ENCODE measurements around the gene EPG5.

EPG5 gene

DNA sequence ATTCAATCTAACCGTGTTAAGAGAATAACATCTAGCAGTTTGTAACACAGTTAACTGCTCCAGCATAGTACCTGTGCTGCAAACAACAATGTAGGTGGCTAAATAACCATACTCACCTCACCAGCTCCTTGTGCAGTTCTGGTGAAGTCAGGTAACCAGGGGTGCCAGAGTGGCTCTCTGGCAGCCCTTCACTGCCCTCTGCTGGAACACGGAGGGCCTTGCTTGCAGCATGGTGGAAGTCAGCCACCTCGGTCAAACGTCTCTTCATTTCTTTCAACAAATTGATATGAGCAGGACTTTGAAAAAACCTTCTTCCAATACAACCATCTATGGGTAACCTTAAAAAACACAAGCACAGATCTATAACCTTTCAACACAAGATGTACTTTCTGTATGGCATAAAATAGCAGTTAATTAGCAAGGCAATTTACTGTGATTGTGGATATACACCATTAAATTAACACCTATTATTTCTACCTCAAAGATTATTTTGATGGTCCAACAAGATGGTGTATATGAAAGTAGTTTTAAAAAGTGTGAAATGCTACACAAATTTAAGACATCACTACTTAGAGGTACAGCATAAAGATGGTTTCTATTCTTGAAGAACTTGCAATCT is 56.6 kb downstream of the EPG5 start:
- DNase-seq, result no peak

- DNase-seq, result no peak
Observed at GRCh38 chr18:45901654-45902210, 65.4 kb downstream of the EPG5 start.

GRCh38 chr18:45900623-45901022 is 66.5 kb downstream of the EPG5 start:
- DNase-seq, result no peak

GRCh38 chr18:45896991-45897390 is 70.1 kb downstream of the EPG5 start:
- no peak for DNase-seq

DNA sequence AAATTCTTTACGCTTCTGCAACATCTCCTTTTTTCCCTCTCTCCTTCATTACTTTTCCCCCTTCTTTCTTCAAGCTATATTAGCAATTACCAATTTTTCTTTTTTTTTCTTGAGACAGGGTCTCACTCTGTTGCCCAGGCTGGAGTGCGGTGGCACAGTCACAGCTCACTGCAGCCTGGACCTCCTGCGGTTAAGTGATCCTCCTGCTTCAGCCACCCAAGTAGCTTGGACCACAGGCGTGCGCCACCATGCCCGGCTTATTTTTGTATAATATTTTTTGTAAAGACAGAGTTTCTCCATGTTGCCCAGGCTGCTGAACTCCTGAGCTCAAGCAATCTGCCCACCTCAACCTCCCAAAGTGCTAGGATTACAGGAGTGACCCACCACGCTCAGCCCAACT is 70.7 kb downstream of the EPG5 start:
- no peak for DNase-seq

DNA sequence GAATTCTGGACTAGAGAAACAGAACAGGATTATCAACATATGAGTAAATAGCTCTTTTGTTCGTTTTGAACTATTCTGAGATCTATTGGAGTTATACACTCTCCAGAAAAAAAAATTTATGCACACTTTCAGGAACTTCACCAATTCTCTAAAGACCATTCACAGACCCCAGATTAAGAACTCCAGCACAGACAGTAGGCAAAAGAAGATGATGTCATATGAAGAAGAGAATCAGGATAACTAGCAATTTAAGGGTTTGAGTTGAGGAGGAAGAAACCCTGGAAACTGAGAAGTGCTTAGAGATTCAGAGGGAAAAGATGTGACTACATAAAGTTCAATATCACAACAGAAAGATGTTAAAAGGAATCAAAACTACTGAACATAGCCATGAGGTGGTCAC is 71.8 kb downstream of the EPG5 start:
- no peak for DNase-seq

- DNase-seq, result no peak
Observed at GRCh38 chr18:45894818-45895217, 72.3 kb downstream of the EPG5 start.

GRCh38 chr18:45891806-45892205 is 75.3 kb downstream of the EPG5 start:
- no peak for DNase-seq

- DNase-seq, result no peak
Observed at GRCh38 chr18:45890606-45891005, 76.5 kb downstream of the EPG5 start.

- no peak for DNase-seq
Observed at GRCh38 chr18:45889419-45890064, 77.6 kb downstream of the EPG5 start.

DNA sequence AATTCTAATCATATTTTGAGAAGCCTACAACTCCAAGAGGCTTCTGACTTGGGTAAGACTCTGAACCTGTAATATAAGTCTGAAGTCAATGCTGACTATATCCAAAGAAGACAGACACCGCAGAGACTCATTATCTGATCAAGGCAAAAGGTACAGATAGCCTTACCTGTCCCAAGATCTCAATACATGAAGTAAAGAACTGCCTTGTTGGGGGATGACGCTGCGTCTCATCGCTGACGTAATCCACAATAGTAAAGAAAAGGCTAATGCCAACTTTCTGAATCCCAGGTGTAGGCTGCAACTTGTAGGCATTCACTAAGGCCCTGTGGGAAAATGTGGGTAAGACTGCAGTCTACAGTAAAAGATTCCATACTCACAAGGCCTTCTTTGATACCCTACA is 79.5 kb downstream of the EPG5 start:
- DNase-seq, result no peak

DNA sequence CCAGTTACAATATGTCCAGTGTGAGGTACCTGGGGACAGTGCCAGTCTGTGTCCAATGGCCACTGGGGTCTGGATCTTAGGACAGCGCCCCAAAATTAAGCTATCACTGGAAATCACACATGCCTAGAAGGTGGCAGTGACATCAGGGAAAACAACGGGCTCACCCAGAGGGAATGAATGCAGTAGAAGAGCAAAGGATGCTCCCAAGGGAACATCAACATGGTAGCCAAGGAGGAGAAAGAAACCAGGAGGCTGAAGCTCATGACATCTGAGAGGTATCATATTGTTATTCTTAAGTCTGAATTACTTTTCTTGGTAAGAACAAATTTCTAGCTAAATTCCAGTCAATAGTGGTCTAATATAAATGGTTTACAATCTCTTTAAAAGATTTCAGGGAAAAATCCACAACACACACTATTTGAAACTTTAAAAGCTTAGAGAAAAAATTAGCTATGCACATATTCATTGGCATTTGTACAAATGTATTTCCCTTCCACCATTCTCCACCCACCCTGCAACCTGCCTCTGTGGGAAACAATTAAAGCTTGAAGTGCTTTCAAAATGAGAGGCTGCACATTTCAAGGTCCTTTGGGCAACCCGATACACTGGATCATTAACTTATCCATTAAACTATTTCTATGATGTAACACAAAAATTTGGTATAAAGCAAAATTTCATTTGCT is 86.1 kb downstream of the EPG5 start:
- DNase-seq, result no peak

GRCh38 chr18:45879681-45880655 is 87.2 kb downstream of the EPG5 start:
- DNase-seq, result no peak

DNA sequence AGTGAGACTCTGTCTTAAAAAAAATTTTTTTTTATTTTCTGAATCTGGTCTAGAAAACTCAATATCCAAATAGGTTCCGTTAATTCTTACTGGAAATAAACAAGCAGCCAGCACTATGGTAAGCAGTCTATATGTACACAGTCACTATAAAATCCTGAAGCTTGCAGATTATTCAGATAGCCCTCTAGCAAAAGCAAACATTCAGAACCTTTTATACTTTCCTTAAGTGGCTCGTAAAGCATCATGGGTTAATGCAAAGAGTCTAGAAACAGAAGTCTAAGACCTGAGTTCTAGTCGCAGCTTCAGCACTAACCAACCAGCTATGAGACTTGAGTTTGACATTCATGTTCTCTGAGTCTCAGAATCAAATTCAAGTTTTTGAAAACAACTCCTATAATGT is 89.7 kb downstream of the EPG5 start:
- no peak for DNase-seq

- no peak for DNase-seq
Observed at GRCh38 chr18:45876161-45876560, 91.0 kb downstream of the EPG5 start.

GRCh38 chr18:45874491-45875184 is 92.5 kb downstream of the EPG5 start:
- DNase-seq, result no peak

DNA sequence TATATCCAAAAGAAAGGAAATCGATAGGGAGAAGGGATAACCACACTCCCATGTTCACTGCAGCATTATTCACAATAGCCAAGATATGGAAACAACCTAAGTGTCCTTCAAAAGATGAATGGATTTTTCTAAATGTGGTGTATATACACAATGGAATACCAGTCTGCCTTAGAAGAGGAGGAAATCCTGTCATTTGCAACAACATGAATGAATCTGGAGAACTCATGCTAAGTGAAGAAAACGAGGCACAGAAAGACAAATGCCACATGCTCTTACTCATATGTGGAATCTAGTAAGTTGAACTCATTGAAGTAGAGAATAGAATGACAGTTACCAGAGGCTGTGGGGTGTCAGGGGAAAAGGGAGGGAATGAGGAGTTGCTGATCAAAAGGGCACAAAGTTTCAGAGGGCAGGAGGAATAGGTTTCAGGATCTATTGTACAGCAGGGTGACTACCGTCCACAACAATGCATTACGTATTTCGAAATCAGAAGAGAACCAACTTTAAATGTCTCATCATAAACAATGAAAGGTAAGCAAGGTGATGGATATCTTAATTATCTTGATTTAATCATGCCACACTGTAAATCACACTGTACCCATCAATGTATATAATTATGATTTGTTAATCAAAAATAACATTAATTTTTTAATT is 95.6 kb downstream of the EPG5 start:
- no peak for DNase-seq

DNA sequence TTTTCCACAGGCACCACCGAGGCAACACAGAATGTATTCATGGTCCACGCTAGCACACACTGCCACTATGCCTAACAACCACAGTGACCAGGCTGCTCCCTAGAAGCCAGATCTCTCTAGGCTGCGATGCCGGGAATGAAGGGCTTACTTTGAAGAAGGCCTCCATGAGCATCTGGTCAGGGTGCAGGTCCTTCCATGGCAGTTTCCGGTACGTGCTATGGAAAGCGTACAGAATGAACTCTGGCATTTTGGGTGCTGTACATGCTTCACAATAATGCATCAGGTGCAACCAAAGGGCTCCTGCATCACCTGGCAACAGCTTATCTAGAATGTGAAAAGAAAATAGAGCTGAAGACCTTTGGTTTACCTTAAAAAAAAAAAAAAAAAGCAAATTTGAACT is 96.7 kb downstream of the EPG5 start:
- no peak for DNase-seq

GRCh38 chr18:45865466-45865865 is 101.7 kb downstream of the EPG5 start:
- no peak for DNase-seq

DNA sequence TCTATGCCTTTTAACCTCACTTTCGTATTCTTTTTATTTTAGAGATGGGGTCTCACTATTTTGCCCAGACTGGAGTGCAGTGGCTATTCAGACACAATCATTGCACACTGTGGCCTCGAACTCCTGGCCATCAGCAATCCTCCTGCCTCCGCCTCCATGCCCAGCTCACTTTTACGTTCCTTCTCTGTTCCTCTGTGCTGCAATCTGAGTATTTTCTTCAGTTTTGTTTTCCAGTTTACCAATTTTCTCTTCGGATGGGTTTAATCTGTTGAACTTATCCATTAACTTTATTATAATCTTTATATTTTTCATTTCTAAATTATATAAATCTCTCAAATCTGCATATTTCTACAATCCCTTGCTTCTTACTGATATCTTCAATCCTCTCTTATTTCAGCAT is 103.0 kb downstream of the EPG5 start:
- no peak for DNase-seq

DNA sequence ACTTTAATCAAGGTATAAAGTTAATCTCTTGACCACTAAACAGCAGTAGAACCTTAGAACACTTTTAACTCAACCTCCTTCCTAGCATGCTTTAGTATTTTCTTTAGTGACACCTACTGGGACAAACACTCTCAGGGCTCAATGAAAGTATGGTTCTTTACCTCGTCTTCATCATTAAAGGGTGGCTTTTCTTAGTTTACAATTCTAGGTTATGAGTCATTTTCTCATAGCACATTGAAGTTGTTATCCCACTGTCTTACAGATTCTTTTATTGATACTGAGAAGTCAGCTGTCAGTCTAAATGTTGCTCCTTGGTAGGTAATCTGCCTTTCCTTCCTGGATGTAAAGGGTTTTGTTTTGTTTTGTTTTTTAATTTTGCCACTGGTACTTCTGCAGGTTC is 103.7 kb downstream of the EPG5 start:
- DNase-seq, result no peak

DNA sequence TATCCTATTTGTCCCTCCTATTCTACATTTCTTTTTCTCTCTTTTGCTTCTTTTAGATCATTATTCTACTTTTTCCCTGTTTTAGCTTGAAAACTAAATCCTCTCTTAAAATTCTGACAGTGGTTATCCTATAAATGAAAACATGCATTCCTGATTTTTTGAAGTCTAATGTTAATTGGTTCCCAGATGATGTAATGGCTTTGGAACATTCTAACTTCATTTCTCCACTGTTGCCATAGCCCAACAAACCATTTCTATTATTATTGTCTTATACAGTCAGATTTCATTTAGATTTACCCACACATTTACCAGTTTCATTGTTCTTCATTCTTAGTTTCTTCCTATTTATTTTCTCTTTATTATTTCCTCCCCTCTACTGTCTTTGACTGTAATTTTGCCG is 105.2 kb downstream of the EPG5 start:
- no peak for DNase-seq
